Keratinocyte (primary cell): ENCODE data around the gene KRTAP3-2.

Experiments
- EZH2 ChIP-seq: IDR thresholded peaks from one replicate; pipeline ENCODE4 v1.6.1; 2012; ENCODE audit warnings: inconsistent platforms, mild to moderate bottlenecking, low read length, moderate library complexity
- TF ChIP-seq, protein P1 (sequence below), 3 experiments: IDR thresholded peaks in 1 of 3; conservative IDR thresholded peaks in 1 of 3; optimal IDR thresholded peaks in 1 of 3; 2 replicates in 2 of 3; 3 replicates in 1 of 3; pipeline versions ENCODE3 to v1.5.1; 2011; ENCODE audit warnings: low read length in 3 of 3, mild to moderate bottlenecking in 3 of 3, moderate library complexity in 2 of 3, control low read depth in 1 of 3, inconsistent platforms in 1 of 3; ENCODE audit not compliant: insufficient read depth in 2 of 3; ENCODE audit errors: extremely low read depth in 1 of 3

DNA sequence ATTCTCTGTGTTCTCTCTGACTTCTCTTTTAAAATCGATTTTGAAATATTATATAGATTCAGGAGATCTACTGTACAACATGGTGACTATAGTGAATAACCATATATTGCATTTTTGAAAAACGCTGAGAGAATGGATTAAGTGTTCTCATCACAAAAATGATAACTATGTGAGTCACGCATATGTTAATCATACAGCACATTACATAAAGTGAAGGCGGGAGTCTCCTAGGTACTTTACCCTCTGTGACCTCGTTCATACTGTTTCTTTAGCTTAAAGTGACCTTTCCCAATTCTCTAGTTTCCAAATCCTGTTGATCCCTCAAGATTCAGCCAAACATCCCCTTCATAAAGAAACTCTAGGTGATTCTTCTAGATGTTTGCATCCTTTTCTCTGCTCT lies 3.1 kb upstream of the KRTAP3-2 start:
- TF ChIP-seq, protein P1, sequence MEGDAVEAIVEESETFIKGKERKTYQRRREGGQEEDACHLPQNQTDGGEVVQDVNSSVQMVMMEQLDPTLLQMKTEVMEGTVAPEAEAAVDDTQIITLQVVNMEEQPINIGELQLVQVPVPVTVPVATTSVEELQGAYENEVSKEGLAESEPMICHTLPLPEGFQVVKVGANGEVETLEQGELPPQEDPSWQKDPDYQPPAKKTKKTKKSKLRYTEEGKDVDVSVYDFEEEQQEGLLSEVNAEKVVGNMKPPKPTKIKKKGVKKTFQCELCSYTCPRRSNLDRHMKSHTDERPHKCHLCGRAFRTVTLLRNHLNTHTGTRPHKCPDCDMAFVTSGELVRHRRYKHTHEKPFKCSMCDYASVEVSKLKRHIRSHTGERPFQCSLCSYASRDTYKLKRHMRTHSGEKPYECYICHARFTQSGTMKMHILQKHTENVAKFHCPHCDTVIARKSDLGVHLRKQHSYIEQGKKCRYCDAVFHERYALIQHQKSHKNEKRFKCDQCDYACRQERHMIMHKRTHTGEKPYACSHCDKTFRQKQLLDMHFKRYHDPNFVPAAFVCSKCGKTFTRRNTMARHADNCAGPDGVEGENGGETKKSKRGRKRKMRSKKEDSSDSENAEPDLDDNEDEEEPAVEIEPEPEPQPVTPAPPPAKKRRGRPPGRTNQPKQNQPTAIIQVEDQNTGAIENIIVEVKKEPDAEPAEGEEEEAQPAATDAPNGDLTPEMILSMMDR (optimal IDR thresholded peaks at IDR 0.05 in 1 of 3, IDR thresholded peaks at IDR 0.05 in 1 of 3, conservative IDR thresholded peaks at IDR 0.05 in 1 of 3; ENCODE audit: extremely low read depth in 1 of 3, insufficient read depth in 2 of 3, low read length in 3 of 3): no peak
- TF ChIP-seq EZH2: no peak
